HTR-8/SVneo (cell line): Measurements from ENCODE around the gene NCOA3.
A peak's percentile ranks its signal among the peaks of the same experiment; 100 is the strongest.
"Not testable (repeated sequence)": the region's sequence is repeated elsewhere in the genome, so short reads cannot be mapped to it uniquely, and the experiment has no call there.

Experiments used
- DNase-seq: peaks from one replicate; pipeline ENCODE4 v3.0.0; 2011; ENCODE audit warnings: low spot score, mixed read lengths; ENCODE audit not compliant: insufficient read length
- FAIRE-seq: peaks from 2 replicates; lab custom pipeline; 2011; peaks lifted over from hg19 to GRCh38; lab: Jason Lieb, UNC

Gene NCOA3

GRCh38 chr20:47466704-47467459 is 34.8 kb upstream of the NCOA3 start:
- no peak for DNase-seq
- no peak for FAIRE-seq

- DNase-seq: no peak
- FAIRE-seq: no peak
Observed at GRCh38 chr20:47468290-47469050, 33.2 kb upstream of the NCOA3 start.

GRCh38 chr20:47475419-47476044 is 26.2 kb upstream of the NCOA3 start:
- DNase-seq (no peak), FAIRE-seq (peak; percentile 57)

DNA sequence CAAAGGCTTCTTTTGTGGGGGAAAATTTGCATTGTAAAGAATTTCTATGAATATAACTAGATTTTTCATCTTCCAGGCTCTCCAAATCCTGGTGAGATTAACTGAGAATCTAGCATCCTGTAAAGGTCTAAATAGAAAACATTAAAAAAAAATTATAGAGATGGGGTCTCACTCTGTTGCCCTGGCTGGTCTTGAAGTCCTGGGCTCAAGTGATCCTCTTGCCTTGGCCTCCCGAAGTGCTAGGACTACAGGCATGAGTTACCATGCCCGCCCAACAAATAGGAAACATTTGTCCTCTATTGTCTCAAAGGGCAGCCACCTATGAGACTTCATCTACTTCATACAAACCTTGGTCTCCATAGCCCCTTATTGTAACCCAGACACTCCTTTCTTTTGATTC is 25.2 kb upstream of the NCOA3 start:
- no peak for FAIRE-seq
- DNase-seq: no peak

DNA sequence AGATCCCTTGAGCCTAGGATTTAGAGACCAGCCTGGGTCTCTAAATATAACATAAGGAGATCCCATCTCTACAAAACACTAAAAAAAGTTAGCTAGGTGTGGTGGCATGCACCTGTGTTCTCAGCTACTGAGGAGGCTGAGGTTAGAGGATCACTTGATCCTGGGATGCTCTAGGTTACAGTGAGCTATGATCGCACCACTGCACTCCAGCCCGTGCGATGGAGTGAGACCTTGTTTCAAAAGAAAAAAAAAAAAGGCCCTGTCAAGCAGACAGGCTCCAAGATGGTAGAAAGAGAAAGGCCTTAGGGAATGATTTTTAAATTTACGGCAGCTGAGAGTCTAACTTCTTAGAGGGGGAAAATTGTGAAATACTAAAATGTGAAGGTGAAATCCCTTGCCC is 22.6 kb upstream of the NCOA3 start:
- no peak for FAIRE-seq
- no peak for DNase-seq

DNA sequence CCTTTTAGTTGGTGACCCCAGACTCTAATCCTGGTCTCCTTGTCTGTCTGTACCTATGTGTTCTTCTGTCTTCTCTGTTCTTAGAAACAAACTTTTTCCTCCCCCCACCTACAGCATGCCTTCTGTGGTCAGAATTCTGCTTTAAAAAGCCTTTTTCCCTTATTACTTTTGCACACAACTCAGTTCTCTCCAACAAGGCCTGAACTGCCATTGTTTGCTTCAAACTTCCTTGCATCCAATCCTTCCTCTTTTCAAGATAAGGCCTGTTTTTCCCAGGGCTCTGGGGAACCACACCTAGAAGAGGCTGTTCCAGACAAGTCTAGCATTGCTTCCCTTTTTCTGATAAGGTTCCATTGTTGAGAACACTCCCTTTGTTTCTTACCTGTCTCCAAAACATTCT is 22.2 kb upstream of the NCOA3 start:
- peak; percentile 62 for FAIRE-seq

GRCh38 chr20:47480239-47480638 is 21.4 kb upstream of the NCOA3 start:
- DNase-seq (no peak), FAIRE-seq (no peak)

More for the DNA sequence above, 22.2 kb upstream of the NCOA3 start:
- DNase-seq: no peak

DNA sequence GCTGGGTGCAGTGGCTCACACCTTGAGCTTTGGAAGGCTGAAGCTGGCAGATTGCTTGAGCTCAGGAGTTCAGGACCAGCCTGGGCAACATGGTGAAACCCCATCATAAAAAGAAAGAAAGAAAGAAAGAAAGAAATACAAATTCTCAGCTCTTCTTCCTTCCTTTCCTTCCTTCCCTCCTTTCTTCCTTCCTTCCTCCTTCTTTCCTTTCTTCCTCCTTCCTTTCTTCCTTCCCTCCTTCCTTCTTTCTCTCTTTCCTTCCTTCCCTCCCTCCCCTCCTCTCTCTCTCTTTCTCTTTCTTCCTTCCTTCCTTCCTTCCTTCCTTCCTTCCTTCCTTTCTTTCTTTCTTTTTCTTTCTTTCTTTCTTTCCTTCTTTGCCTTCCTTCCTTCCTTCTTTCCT is 21.0 kb upstream of the NCOA3 start:
- DNase-seq (no peak), FAIRE-seq (no peak)

- FAIRE-seq (peak; percentile 63), DNase-seq (no peak)
Observed at GRCh38 chr20:47481330-47482216, 20.1 kb upstream of the NCOA3 start.

DNA sequence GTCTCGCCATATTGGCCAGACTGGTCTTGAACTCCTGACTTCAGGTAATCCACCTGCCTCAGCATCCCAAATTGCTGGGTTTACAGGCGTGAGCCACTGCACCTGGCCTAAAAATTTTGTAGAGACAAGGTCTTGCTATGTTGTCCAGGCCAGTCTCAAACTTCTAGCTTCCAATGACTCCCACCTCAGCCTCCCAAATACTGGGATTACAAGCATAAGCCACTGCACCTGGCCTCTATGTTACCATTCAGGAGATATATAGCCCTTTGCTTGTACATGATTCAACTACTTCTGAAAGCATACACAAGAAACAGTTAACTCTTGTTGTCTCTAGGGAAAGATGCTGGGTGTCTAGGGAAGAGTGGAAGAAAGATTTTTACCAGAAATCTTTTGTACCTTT is 19.0 kb upstream of the NCOA3 start:
- FAIRE-seq (no peak), DNase-seq (no peak)

- FAIRE-seq (no peak), DNase-seq (no peak)
Observed at GRCh38 chr20:47484303-47484702, 17.4 kb upstream of the NCOA3 start.

GRCh38 chr20:47487175-47487917 is 14.3 kb upstream of the NCOA3 start:
- DNase-seq: no peak
- FAIRE-seq: peak; percentile 28

DNA sequence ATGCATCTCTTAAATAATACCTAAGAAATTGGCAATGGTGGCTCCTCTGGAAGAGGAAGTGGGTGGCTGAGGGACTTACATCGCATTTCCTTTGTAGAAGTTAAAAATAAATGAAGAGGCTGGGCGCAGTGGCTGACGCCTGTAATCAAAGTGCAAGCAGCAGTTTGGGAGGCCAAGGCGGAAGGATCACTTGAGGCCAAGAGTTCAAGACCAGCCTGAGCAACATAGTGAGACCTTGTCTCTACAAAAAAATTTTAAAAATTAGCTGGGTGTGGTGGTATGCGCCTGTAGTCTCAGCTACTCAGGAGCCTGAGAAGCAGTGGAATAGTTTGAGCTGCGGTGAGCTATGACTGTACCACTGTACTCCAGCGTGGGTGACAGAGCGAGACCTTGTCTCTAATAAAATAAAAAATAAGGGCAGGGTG is 12.2 kb upstream of the NCOA3 start:
- FAIRE-seq (no peak), DNase-seq (no peak)

DNA sequence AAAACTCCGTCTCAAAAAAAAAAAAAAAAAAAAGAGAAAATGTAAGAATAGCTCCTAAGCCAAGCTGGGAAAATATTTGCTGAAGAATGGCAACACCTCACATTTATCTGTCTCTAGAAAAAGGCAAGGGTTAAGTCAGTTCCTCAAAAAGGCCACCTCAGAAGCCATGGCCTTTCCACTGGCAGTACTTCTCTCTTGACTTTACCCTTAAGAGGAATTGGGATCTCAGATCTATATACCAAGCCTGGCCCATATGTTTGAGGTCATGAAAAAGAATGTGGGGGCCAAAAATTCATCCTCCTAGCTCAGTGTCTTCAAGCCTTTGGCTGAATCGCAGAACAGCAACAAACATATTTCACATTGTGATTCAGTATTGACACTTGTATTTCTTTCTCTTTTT is 10.9 kb upstream of the NCOA3 start:
- FAIRE-seq (no peak), DNase-seq (no peak)

GRCh38 chr20:47492284-47492683 is 9.4 kb upstream of the NCOA3 start:
- no peak for FAIRE-seq
- no peak for DNase-seq

- FAIRE-seq: peak; percentile 31
Observed at GRCh38 chr20:47493175-47493962, 8.3 kb upstream of the NCOA3 start.

DNA sequence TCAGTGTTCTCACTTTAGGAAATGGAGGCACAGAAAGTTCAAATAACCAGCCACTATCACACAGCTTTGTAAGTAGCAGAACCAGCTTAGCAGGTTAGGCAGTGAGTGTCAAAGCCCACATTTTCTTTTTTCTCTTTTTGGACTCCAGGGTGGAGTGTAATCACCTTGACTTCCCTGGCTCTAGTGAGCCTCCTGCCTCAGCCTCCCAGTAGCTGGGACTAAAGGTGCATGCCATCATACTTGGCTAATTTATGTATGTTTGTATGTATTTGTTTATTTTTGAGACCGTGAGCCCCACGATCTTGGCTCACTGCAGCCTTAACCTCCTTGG is 7.8 kb upstream of the NCOA3 start:
- DNase-seq (no peak), FAIRE-seq (no peak)

More at GRCh38 chr20:47493175-47493962, 8.3 kb upstream of the NCOA3 start:
- DNase-seq: peak; percentile 84

- not testable (repeated sequence) for FAIRE-seq, DNase-seq
Observed at GRCh38 chr20:47494606-47495005, 7.1 kb upstream of the NCOA3 start.

DNA sequence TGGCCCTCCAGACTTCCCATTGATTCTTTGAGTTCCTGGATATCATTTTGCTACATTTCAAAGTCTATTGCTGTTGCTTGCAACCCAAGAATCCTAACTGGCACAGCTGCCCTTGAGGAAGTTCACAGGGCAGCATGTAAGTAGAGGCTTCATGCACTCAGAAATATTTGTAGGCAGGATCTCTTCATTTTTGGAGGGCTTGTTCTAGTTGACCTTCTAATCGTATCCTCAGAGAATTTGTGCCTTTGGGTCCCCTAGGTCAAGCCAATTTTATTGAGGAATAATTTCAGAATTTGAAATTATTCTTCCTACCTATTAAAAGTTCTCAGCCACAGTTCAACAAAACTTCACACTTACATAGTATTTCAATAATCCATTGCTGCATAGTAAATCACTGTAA is 5.6 kb upstream of the NCOA3 start:
- DNase-seq: no peak
- no peak for FAIRE-seq
